Osteoblast (primary cell): ENCODE results near the gene NELFE. TPM values are rescaled to one million over a fixed set of nuclear protein-coding genes. Genes with fewer than 3 reads are reported as not detected.
A peak's percentile ranks its signal among the peaks of the same experiment; 100 is the strongest.

Experiments
- DNase-seq: peaks from one replicate; pipeline ENCODE4 v3.0.0; 2011; ENCODE audit warnings: low spot score, mixed read lengths; ENCODE audit not compliant: insufficient read length; ENCODE audit errors: missing footprints
- H2AFZ ChIP-seq: 2 replicates; pipeline ENCODE4 v1.6.0; 2011; ENCODE audit warnings: mild to moderate bottlenecking, low read length
- H3K27ac ChIP-seq: 2 replicates; pipeline ENCODE4 v1.5.1; 2011; ENCODE audit warnings: mild to moderate bottlenecking, low read depth, low read length, moderate library complexity
- H3K27me3 ChIP-seq: 2 replicates; pipeline ENCODE4 v1.6.0; 2012; ENCODE audit warnings: mild to moderate bottlenecking, control low read depth, inconsistent platforms, low read length, moderate library complexity; ENCODE audit not compliant: insufficient read depth
- H3K36me3 ChIP-seq: 2 replicates; pipeline ENCODE4 v1.5.1; 2011; ENCODE audit warnings: mild to moderate bottlenecking, low read length, control low read depth, moderate library complexity; ENCODE audit not compliant: insufficient read depth
- H3K4me1 ChIP-seq: 2 replicates; pipeline ENCODE4 v1.5.1; 2011; ENCODE audit warnings: mild to moderate bottlenecking, low read length, control low read depth, moderate library complexity; ENCODE audit not compliant: insufficient read depth
- H3K4me2 ChIP-seq: 2 replicates; pipeline ENCODE4 v1.6.0; 2011; ENCODE audit warnings: mild to moderate bottlenecking, low read length; ENCODE audit not compliant: insufficient read depth
- H3K4me3 ChIP-seq: fragments of 200-600 bp; sonication (generic); 3 replicates; pipeline ENCODE4 v1.5.1; 2012; ENCODE audit warnings: mild to moderate bottlenecking, low read length, inconsistent platforms; ENCODE audit not compliant: insufficient read depth
- H3K79me2 ChIP-seq: 2 replicates; pipeline ENCODE4 v1.6.0; 2012; ENCODE audit warnings: mild to moderate bottlenecking, low read length, control low read depth, inconsistent platforms; ENCODE audit not compliant: insufficient read depth
- H3K9me3 ChIP-seq: 2 replicates; pipeline ENCODE4 v1.5.1; 2011; ENCODE audit warnings: low read depth, low read length, control low read depth
- H4K20me1 ChIP-seq: 2 replicates; pipeline ENCODE4 v1.6.0; 2012; ENCODE audit warnings: mild to moderate bottlenecking, low read length, control low read depth; ENCODE audit not compliant: insufficient read depth
- CTCF ChIP-seq: IDR thresholded peaks from 2 replicates; pipeline ENCODE4 v1.5.1; 2011; ENCODE audit warnings: mild to moderate bottlenecking, low read depth, low read length, moderate library complexity; ENCODE audit errors: extremely low read depth
- total RNA-seq: library from RNA; depleted of rRNA; stranded (reverse); fragments of >200 nt; gene quantifications from 2 replicates; pipeline ENCODE4 v1.2.3, GENCODE V29; 2012

Gene NELFE
- total RNA-seq, 1 donor: 86.5 TPM

- H3K79me2 ChIP-seq: no peaks in the 10 kb centered on the region
- no peaks in the 10 kb centered on the region for H3K4me1 ChIP-seq
- H3K36me3 ChIP-seq: no peaks in the 10 kb centered on the region
- H3K4me2 ChIP-seq: peak overlapping the region; percentile 37
- H2AFZ ChIP-seq: peak overlapping the region; percentile 73
- no peak for TF ChIP-seq CTCF
- H4K20me1 ChIP-seq: no peaks in the 10 kb centered on the region
- peaks cover 1% of the 10 kb centered on the region for H3K27me3 ChIP-seq
- H3K9me3 ChIP-seq: no peaks in the 10 kb centered on the region
- H3K4me3 ChIP-seq: peak overlapping the region; percentile 20
- H3K27ac ChIP-seq: no peak overlapping the region
- no peak for DNase-seq
Measured at GRCh38 chr6:31927863-31928671, 30.7 kb downstream of the NELFE start.

DNA sequence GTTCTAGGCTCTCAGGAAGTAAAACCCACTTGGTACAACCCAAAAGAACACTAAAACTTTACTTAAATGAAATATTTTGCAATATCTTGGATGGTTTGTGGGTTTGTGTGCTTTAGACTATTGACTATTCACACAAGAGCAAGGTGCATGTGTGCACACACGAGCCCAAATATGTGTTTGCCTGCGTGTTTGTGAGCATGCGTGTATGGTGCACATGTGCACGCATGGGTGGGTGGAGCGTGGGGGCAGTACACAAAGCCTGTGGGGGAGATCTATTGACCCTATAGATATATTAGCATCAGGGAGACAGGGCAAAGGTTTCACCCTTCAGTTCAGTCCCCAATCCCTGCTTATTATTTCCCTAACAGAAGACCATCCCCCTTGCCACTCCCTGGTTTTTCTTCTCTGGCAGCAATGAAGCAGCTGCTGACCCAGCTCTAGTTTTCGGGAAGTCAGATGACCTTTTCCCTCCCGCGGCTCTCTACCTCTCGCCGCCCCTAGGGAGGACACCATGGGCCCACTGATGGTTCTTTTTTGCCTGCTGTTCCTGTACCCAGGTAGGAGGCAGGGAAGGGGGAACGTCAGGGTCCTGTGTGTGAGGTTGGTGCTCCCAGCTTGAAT lies 31.4 kb downstream of the NELFE start, which contains the start of gene C2:
C2 (plus strand) TSS at position 476 of the 621 bp plus-strand sequence; CDS start at position 512, 36 bp downstream.
- Histone ChIP-seq H3K9me3 (no peaks in the 10 kb centered on the region), H3K79me2 (no peaks in the 10 kb centered on the region), H3K4me1 (no peaks in the 10 kb centered on the region), H3K27me3 (no peaks in the 10 kb centered on the region), H2AFZ (peak within 1 kb of the TSS; percentile 73), H3K4me2 (peak within 1 kb of the TSS; percentile 37), H3K36me3 (no peaks in the 10 kb centered on the region), H4K20me1 (no peaks in the 10 kb centered on the region), H3K27ac (no peak within 1 kb of the TSS), H3K4me3 (peak within 1 kb of the TSS; percentile 20)
- no peak for TF ChIP-seq CTCF
- no peak for DNase-seq

DNA sequence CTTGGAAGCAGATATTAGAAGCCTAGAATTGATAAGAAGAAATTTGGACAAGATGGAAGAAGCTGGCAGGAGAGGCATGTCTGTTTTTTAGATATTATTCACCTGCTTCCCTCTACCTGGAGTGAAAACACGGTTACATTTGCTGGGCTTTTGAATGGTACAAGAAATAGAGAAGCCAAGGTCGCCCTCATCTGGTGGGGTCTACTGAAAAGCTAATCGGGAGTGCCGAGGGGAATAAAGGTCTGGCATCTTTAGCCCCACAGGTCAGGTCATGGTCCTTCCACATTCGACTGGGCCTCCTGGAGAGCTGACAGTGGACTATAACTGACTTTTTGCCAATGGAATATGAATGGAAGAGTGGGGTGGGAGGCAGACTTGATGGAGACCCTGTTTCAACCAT lies 35.8 kb downstream of the NELFE start:
- Histone ChIP-seq H2AFZ (no peak overlapping the region), H3K4me1 (no peaks in the 10 kb centered on the region), H4K20me1 (no peaks in the 10 kb centered on the region), H3K9me3 (no peaks in the 10 kb centered on the region), H3K36me3 (no peaks in the 10 kb centered on the region), H3K27ac (no peak overlapping the region), H3K79me2 (no peaks in the 10 kb centered on the region), H3K4me3 (no peak overlapping the region), H3K4me2 (no peak overlapping the region), H3K27me3 (no peaks in the 10 kb centered on the region)
- peak; percentile 35 for TF ChIP-seq CTCF
- no peak for DNase-seq

DNA sequence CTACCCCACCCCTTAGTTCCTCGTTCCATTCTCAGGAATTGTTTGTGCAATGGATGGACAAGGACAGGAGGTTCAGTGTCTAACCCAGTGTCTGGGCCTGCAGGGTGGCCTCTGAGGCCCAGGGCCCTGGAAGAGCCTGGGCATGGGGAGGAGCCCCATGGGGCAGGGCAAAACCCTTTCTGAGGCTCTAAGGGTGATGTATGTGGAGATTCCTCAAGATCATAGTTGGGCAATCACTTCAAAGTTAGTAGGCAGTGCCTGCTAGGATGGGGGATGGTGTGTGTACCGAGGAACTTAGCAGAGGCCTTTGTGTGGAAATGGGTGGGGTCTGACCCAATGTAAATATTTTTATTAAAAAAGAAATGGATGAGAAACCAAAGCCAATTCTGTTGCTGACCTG lies 38.0 kb downstream of the NELFE start:
- H3K4me3 ChIP-seq: no peak overlapping the region
- no peaks in the 10 kb centered on the region for H3K27me3 ChIP-seq
- no peaks in the 10 kb centered on the region for H3K79me2 ChIP-seq
- no peaks in the 10 kb centered on the region for H3K4me1 ChIP-seq
- no peaks in the 10 kb centered on the region for H3K36me3 ChIP-seq
- no peak overlapping the region for H3K27ac ChIP-seq
- no peak for TF ChIP-seq CTCF
- DNase-seq: no peak
- H3K4me2 ChIP-seq: no peak overlapping the region
- H2AFZ ChIP-seq: no peak overlapping the region
- H3K9me3 ChIP-seq: no peaks in the 10 kb centered on the region
- no peaks in the 10 kb centered on the region for H4K20me1 ChIP-seq
